RPMI8226 (cell line): ENCODE data around the gene COPS9.
A peak's percentile ranks its signal among the peaks of the same experiment; 100 is the strongest.

ENCODE experiments used
- DNase-seq: peaks from one replicate; pipeline ENCODE4 v3.0.0-alpha.2; 2015

The COPS9 gene

GRCh38 chr2:240136013-240136670 lies at the start of gene COPS9:
Gene COPS9 (minus strand): TSS chr2:240136305. CDS start chr2:240136284, 21 bp downstream.
- DNase-seq, result peak; percentile 85

GRCh38 chr2:240184656-240185055 lies 48.6 kb upstream of the COPS9 start:
- no peak for DNase-seq

- DNase-seq, result no peak
Observed at GRCh38 chr2:240183875-240184590, 47.9 kb upstream of the COPS9 start.

- no peak for DNase-seq
Observed at GRCh38 chr2:240183006-240183874, 47.1 kb upstream of the COPS9 start.

- DNase-seq, result no peak
Observed at GRCh38 chr2:240182476-240182875, 46.4 kb upstream of the COPS9 start.

GRCh38 chr2:240182001-240182400 lies 45.9 kb upstream of the COPS9 start:
- DNase-seq, result no peak

- DNase-seq, result no peak
Observed at GRCh38 chr2:240179941-240180666, 44.0 kb upstream of the COPS9 start.

- no peak for DNase-seq
Observed at GRCh38 chr2:240179186-240179815, 43.2 kb upstream of the COPS9 start.

- DNase-seq, result no peak
Observed at GRCh38 chr2:240178564-240178963, 42.5 kb upstream of the COPS9 start.

GRCh38 chr2:240174496-240174895 lies 38.4 kb upstream of the COPS9 start:
- no peak for DNase-seq

GRCh38 chr2:240172071-240172895 lies 36.2 kb upstream of the COPS9 start:
- DNase-seq, result no peak

- no peak for DNase-seq
Observed at GRCh38 chr2:240170883-240171282, 34.8 kb upstream of the COPS9 start.

- DNase-seq, result no peak
Observed at GRCh38 chr2:240170354-240170735, 34.2 kb upstream of the COPS9 start.

- no peak for DNase-seq
Observed at GRCh38 chr2:240169486-240170353, 33.6 kb upstream of the COPS9 start.

- DNase-seq, result no peak
Observed at GRCh38 chr2:240168546-240169361, 32.6 kb upstream of the COPS9 start.

GRCh38 chr2:240168041-240168440 lies 31.9 kb upstream of the COPS9 start:
- no peak for DNase-seq

- no peak for DNase-seq
Observed at GRCh38 chr2:240167588-240167880, 31.4 kb upstream of the COPS9 start.

GRCh38 chr2:240166761-240167587 lies 30.9 kb upstream of the COPS9 start:
- DNase-seq, result no peak

GRCh38 chr2:240166191-240166590 lies 30.1 kb upstream of the COPS9 start:
- DNase-seq, result no peak
